Measurements from ENCODE around the gene CLDN6. TPM values are rescaled to one million over a fixed set of nuclear protein-coding genes. Genes with fewer than 3 reads are reported as not detected.

CLDN6 gene
- total RNA-seq, 1 experiment from 2014 or later, result 0.49 TPM

- H3K9ac ChIP-seq (ENCODE audit: low read length), result peak overlapping the region; percentile 91
- ATAC-seq, result no peak
- H3K36me3 ChIP-seq (ENCODE audit: control insufficient read depth in 1 of 2, insufficient read depth in 2 of 2, low read length in 2 of 2), result peaks cover 5 to 24% of the 10 kb centered on the region in 2 experiments; a peak in 3 of 4 replicates
- no peaks in the 10 kb centered on the region for H3K9me2 ChIP-seq (ENCODE audit: insufficient read depth)
- H2AFZ ChIP-seq (ENCODE audit: low read depth, low read length, poor library complexity, severe bottlenecking), result no peak overlapping the region
- ChIA-PET CTCF (interaction anchor here (1.1 kb wide), 1 partner anchor 186 kb away, joined by 3 read pairs; no protein-coding TSS in a partner anchor), RAD21 (ENCODE audit: low non-redundant PET in 1 of 2, low total read pairs in 2 of 2, uncharacterized antibody in 2 of 2, unreplicated experiment in 2 of 2) (no interaction called here), POLR2A (interaction anchor here (0.9 to 1.0 kb wide), 2 partner anchors 10 to 12 kb away, joined by 3 read pairs; no protein-coding TSS in a partner anchor)
- intact Hi-C loops (cut with micrococcal nuclease), result no loop called here
- peaks cover 6% of the 10 kb centered on the region; the same call in 1 of the 2 replicates for H4K20me1 ChIP-seq (ENCODE audit: insufficient read depth)
- TF ChIP-seq, protein P1, sequence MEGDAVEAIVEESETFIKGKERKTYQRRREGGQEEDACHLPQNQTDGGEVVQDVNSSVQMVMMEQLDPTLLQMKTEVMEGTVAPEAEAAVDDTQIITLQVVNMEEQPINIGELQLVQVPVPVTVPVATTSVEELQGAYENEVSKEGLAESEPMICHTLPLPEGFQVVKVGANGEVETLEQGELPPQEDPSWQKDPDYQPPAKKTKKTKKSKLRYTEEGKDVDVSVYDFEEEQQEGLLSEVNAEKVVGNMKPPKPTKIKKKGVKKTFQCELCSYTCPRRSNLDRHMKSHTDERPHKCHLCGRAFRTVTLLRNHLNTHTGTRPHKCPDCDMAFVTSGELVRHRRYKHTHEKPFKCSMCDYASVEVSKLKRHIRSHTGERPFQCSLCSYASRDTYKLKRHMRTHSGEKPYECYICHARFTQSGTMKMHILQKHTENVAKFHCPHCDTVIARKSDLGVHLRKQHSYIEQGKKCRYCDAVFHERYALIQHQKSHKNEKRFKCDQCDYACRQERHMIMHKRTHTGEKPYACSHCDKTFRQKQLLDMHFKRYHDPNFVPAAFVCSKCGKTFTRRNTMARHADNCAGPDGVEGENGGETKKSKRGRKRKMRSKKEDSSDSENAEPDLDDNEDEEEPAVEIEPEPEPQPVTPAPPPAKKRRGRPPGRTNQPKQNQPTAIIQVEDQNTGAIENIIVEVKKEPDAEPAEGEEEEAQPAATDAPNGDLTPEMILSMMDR (IDR thresholded peaks at IDR 0.05 in 2 of 3, conservative IDR thresholded peaks at IDR 0.05 in 1 of 3; ENCODE audit: borderline replicate concordance in 1 of 3, insufficient read depth in 1 of 3, low read depth in 2 of 3, low read length in 2 of 3), result 0 out of 6 replicates have a peak, but pooled peaks of 1 of the 3 experiments have one; percentile 13
- TF ChIP-seq TCF7L2 (IDR thresholded peaks at IDR 0.05; ENCODE audit: borderline replicate concordance, extremely low read depth, insufficient read depth, insufficient read length), result no peak
- no peak for TF ChIP-seq ZBTB33 (IDR thresholded peaks at IDR 0.05; ENCODE audit: extremely low read depth, insufficient replicate concordance, low read length)
- no peak for TF ChIP-seq ZNF274 (IDR thresholded peaks at IDR 0.05; ENCODE audit: low read depth, low read length)
- 0 out of 2 replicates have a peak, but pooled peaks have one; percentile 13 for TF ChIP-seq POLR2AphosphoS5 (IDR thresholded peaks at IDR 0.05; ENCODE audit: low read depth, low read length)
- TF ChIP-seq EGR1 (IDR thresholded peaks at IDR 0.05; ENCODE audit: low read depth), result no peak
- H3K4me1 ChIP-seq (ENCODE audit: control insufficient read depth in 1 of 2, insufficient read depth in 2 of 2, low read length in 2 of 2), result peaks cover 11 to 40% of the 10 kb centered on the region in 2 experiments
- no peaks in the 10 kb centered on the region for H3K27me3 ChIP-seq (ENCODE audit: insufficient read depth, low read length)
- H3K4me3 ChIP-seq (replicated peaks in 1 of 2; ENCODE audit: low read depth in 1 of 2, low read length in 2 of 2), result peak overlapping the region; percentile 66 to 79
- H3K9me3 ChIP-seq (ENCODE audit: control insufficient read depth in 1 of 2, insufficient read depth in 1 of 2, low read depth in 1 of 2, low read length in 2 of 2), result no peaks in the 10 kb centered on the region
- peaks cover 45% of the 10 kb centered on the region for H3K79me2 ChIP-seq (ENCODE audit: insufficient read depth, low read length)
- no peak for DNase-seq (ENCODE audit: low read depth, low spot score)
- H3K4me2 ChIP-seq (ENCODE audit: low read length), result peak overlapping the region; percentile 89
- H3K27ac ChIP-seq (ENCODE audit: low read depth, low read length), result peak overlapping the region; percentile 95
- no TSS peak for BruUV-seq (replicated peaks)
These were observed 46.6 kb downstream of the CLDN6 start for GRCh38 chr16:2971134-2971984.

Measured in HCT116 (cell line).